T-helper 2 cell treated with Interferon-gamma antibody and Interleukin-4, amounts not matched to agents 100 ng/mL and 5 ng/mL, for 36 hours (primary cell): Measurements from ENCODE around the gene EPO. TPM values are rescaled to one million over a fixed set of nuclear protein-coding genes. Genes with fewer than 3 reads are reported as not detected.
"Not testable (repeated sequence)": the region's sequence is repeated elsewhere in the genome, so short reads cannot be mapped to it uniquely, and the experiment has no call there.

Experiments used
- intact Hi-C: fragments of 100-400 bp; cut with micrococcal nuclease; formaldehyde crosslinking; loops from one replicate; pipeline ENCODE4 v1.15.1; 2023
- total RNA-seq: library from RNA; stranded (reverse); gene quantifications from 2 replicates; pipeline ENCODE4 v1.2.3, GENCODE V29; 2022

The EPO gene
- total RNA-seq, 1 donor from 2014 or later = not detected

DNA sequence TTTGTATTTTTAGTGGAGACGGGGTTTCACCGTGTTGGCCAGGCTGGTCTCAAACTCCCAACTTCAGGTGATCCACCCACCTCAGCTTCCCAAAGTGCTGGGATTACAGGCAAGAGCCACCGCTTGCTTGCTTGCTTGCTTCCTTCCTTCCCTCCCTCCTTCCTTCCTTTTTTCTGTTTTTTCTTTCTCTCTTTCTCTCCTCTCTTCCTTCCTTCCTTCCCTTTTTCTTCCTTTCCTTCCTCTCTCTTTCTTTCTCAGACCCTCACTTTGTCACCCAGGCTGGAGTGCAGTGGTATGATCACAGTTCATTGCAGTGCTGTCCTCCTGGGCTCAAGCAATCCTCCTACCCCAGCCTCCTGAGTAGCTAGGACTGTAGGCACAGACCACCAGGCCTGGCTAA lies 19.2 kb upstream of the EPO start:
- intact Hi-C loops = not testable (repeated sequence)

DNA sequence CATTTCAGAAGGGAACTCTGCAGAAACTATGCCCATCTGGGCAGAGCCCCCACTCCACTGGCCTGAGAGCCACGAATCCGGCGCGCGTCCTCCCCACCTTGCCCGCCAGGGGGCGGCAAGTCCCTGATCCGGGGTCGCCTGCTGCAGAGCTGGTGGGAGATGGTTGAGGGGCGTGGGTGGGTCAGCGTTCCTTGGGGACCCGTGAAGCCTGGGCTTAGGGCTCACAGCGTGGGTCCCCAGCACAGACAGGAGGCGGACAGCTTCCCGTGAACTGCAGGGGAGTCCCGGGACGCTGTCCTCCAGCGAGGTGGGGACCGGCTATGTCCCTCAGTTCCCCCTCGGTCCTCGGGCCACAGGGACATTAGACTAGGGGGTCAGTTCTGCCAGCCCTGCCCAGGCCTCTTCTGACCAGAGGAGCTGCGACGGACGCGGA lies 14.9 kb upstream of the EPO start:
- intact Hi-C loops = loop anchor here (1.0 to 5.0 kb wide), 7 partner anchors 11 to 228 kb away; partner anchors contain the start of genes GIGYF1, GNB2, MOSPD3 and SLC12A9

DNA sequence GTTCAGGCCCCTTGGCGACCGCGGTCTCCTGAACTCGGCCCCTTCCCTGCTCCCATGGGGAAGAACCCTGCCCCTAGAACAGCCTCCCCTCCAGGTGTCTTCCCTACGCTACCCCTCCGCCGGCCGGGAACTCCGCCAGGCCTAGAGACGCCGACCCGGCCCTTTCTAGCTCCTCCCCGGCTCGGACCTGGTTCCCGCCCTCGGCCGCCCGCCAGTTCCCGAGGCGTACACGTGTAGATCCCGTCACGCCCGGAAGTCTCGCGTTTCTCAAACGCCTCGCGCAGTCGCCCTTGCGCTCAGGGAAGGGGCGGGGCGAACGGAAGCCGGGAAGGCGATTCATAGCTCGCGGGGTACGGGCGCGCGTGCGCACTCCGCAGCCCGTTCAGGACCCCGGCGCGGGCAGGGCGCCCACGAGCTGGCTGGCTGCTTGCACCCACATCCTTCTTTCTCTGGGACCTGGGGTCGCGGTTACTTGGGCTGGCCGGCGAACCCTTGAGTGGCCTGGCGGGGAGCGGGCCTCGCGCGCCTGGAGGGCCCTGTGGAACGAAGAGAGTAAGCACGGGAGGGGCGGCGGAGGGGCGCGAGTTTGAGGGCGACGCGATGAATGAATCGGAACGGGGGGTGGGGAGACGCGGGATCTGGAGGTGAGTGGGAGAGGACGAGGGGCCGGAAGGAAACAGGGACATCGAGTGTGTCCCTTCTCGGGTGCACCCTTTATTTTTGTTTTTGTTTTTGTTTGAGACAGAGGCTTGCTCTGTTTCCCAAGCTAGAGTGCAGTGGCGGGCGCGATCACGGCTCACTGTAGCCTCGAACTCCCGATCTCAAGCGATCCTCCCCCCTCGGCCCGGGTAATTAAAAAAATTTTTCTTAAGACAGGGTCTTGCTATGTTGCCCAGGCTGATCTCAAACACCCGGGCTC lies 14.3 kb upstream of the EPO start, which contains the start of gene POP7:
Gene POP7, plus strand, starts transcription at position 369 of the 919 bp plus-strand sequence. CDS start 710 bp downstream, outside the sequence.
- intact Hi-C loops = loop anchor here (1.0 to 5.0 kb wide), 7 partner anchors 12 to 229 kb away; partner anchors contain the start of genes GIGYF1, GNB2, MOSPD3 and SLC12A9

DNA sequence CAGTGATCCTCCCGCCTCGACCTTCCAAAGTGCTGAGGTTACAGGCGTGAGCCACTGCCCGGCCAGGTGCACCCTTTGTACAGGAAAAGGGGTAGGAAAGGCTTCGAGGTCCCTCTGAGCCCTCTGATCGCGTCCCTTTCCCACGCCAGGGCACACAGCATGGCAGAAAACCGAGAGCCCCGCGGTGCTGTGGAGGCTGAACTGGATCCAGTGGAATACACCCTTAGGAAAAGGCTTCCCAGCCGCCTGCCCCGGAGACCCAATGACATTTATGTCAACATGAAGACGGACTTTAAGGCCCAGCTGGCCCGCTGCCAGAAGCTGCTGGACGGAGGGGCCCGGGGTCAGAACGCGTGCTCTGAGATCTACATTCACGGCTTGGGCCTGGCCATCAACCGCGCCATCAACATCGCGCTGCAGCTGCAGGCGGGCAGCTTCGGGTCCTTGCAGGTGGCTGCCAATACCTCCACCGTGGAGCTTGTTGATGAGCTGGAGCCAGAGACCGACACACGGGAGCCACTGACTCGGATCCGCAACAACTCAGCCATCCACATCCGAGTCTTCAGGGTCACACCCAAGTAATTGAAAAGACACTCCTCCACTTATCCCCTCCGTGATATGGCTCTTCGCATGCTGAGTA lies 13.5 kb upstream of the EPO start:
- intact Hi-C loops = loop anchor here (5.0 kb wide), 2 partner anchors 171 to 229 kb away; partner anchors contain the start of genes SRRT and TSC22D4

DNA sequence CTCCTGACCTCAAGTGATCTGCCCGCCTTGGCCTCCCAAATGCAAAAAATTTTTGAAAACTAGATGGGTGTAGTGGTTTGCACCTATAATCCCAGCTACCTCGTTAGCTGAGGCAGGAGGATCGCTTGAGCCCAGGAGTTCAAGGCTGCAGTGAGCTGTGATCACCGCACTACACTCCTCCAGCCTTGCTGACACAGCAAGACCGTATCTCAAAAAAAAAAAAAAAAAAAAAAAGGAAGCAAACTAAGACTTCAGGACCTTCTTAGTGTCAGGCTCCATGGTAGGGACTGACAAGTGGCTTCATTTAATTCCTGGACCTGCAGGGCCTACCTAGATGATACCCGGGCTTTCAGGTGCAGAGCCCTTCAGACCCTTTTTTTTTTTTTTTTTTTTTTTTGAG lies 11.9 kb upstream of the EPO start:
- intact Hi-C loops = loop anchor here (5.0 kb wide), 2 partner anchors 169 to 231 kb away; partner anchors contain the start of genes SRRT and TSC22D4

DNA sequence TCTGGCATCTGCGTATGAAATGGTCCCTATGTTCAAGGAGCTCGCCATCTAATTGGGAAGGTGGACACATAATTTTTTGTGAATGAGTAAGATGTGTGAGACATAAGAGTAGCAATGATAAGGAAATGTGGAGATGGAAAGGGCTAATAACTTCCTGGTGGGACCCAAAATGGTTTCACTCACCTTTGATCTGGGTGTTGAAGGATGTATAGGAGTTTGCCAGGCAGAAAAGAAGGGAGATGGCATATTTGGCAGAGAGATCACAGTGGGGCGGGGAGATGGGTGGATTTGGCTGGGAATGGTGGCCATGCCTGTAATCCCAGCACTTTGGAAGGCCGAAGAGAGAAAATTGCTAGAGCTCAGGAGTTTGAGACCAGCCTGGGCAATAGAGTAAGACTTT lies 9.8 kb upstream of the EPO start:
- intact Hi-C loops = no loop called here

DNA sequence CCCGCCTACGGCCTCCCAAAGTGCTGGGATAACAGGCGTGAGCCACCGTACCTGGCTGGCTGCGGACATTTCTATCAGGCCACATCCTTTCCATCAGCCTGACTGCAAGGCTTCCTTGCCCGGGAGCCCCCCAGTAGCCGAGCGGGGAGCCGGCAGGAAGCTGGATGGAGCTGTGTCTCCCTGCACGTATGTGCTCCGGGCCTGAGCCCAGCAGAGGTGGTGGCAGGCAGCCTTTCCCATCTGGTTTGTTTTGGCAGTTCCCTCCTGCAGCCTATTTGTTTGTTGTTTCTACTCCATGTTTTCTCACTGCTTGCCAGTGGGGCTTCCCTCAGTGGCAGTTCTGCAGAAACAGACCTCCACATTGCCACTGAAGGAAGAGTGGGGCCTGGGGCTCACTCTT lies 8.9 kb upstream of the EPO start:
- intact Hi-C loops = no loop called here

DNA sequence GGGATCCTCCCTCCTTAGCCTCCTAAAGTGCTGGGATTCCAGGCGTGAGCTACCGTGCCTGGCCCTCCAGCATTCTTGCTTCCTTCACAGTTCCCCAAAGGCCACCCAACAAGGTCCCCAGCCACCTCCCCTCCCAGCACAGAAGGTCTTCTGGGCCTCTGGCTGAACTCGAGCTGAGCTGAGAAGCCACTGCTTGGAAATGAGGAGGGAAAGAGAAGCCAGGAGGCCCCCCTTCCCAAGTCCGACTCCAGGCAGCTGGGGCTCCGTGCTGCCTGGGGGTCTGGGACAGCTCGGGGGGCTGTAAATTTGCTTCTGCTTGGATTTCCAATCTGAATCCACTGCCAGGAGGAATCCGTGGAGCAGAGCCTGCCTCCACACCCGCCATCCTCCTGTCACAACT lies 5.5 kb upstream of the EPO start:
- intact Hi-C loops = no loop called here

DNA sequence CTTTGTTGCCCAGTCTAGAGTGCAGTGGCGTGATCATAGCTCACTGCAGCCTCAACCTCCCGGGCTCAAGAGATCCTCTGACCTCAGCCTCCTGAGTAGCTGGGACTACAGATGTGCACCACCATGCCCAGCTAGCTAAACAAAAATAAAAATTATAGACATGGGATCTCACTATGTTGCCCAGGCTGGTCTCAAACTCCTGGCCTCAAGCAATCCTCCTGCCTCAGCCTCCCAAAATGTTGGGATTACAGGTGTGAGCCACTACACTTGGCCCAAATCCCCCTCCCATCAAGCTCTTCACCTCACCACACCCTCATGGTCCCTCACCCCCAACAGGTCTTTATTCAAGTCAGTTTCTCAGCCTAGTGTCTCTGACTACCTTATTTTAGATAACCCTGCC lies 3.2 kb upstream of the EPO start:
- intact Hi-C loops = not testable (repeated sequence)

DNA sequence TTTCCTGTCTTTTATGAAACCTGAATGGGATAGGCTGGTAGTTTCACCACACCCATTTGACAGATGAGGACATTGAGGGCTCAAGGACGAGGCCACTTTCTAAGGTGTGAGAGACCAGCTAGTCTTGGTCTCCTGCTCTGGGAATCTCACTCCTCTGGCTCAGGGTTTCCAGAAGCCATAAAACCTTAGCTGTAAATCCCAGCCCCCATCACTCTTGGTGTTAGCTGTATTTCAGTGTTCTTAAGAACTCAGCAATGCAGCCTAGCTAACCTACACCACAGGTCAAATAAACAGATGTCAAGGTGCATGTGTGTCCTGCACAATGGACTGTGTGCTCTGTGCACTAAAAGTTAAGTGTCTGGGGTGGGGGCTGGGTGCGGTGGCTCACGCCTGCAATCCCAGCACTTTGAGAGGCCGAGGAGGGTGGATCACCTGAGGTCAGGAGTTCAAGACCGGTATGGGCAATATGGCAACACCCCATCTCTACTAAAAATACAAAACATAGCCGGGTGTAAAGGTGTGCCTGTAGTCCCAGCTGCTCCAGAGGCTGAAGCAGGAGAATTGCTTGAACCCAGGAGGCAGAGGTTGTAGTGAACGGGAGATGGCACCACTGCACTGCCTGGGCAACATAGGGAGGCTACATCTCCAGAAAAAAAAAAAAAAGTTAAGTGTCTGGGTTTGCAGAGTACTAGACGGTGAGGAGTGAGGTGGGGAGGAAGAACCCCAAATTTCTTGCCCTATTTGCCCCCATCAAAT lies 567 bp upstream of the EPO start:
- intact Hi-C loops = no loop called here

DNA sequence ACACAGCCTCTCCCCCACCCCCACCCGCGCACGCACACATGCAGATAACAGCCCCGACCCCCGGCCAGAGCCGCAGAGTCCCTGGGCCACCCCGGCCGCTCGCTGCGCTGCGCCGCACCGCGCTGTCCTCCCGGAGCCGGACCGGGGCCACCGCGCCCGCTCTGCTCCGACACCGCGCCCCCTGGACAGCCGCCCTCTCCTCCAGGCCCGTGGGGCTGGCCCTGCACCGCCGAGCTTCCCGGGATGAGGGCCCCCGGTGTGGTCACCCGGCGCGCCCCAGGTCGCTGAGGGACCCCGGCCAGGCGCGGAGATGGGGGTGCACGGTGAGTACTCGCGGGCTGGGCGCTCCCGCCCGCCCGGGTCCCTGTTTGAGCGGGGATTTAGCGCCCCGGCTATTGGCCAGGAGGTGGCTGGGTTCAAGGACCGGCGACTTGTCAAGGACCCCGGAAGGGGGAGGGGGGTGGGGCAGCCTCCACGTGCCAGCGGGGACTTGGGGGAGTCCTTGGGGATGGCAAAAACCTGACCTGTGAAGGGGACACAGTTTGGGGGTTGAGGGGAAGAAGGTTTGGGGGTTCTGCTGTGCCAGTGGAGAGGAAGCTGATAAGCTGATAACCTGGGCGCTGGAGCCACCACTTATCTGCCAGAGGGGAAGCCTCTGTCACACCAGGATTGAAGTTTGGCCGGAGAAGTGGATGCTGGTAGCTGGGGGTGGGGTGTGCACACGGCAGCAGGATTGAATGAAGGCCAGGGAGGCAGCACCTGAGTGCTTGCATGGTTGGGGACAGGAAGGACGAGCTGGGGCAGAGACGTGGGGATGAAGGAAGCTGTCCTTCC lies 620 bp downstream of the EPO start:
- intact Hi-C loops = no loop called here

DNA sequence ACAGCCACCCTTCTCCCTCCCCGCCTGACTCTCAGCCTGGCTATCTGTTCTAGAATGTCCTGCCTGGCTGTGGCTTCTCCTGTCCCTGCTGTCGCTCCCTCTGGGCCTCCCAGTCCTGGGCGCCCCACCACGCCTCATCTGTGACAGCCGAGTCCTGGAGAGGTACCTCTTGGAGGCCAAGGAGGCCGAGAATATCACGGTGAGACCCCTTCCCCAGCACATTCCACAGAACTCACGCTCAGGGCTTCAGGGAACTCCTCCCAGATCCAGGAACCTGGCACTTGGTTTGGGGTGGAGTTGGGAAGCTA lies 1.2 kb downstream of the EPO start:
- intact Hi-C loops = no loop called here

DNA sequence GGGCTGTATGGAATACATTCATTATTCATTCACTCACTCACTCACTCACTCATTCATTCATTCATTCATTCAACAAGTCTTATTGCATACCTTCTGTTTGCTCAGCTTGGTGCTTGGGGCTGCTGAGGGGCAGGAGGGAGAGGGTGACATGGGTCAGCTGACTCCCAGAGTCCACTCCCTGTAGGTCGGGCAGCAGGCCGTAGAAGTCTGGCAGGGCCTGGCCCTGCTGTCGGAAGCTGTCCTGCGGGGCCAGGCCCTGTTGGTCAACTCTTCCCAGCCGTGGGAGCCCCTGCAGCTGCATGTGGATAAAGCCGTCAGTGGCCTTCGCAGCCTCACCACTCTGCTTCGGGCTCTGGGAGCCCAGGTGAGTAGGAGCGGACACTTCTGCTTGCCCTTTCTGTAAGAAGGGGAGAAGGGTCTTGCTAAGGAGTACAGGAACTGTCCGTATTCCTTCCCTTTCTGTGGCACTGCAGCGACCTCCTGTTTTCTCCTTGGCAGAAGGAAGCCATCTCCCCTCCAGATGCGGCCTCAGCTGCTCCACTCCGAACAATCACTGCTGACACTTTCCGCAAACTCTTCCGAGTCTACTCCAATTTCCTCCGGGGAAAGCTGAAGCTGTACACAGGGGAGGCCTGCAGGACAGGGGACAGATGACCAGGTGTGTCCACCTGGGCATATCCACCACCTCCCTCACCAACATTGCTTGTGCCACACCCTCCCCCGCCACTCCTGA lies 2.4 kb downstream of the EPO start:
- intact Hi-C loops = no loop called here

DNA sequence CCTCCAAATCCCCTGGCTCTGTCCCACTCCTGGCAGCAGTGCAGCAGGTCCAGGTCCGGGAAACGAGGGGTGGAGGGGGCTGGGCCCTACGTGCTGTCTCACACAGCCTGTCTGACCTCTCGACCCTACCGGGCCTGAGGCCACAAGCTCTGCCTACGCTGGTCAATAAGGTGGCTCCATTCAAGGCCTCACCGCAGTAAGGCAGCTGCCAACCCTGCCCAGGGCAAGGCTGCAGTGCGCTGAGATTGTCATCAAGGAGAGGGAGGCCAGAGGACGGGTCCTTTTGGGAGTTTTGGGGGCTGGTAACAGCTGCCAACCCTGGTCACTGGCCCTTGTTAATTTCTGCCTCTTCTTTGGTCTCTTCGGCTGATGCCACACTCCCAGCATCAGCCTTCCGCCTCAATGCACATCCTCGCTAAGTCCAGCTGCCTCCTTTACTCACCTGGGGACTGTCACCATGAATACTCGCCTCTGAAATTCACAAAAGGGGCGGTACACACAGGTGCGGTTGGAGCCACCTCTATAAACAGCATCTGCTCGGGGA lies 3.5 kb downstream of the EPO start:
- intact Hi-C loops = loop anchor here (2.0 kb wide), 1 partner anchor 19 kb away; no protein-coding TSS in a partner anchor

DNA sequence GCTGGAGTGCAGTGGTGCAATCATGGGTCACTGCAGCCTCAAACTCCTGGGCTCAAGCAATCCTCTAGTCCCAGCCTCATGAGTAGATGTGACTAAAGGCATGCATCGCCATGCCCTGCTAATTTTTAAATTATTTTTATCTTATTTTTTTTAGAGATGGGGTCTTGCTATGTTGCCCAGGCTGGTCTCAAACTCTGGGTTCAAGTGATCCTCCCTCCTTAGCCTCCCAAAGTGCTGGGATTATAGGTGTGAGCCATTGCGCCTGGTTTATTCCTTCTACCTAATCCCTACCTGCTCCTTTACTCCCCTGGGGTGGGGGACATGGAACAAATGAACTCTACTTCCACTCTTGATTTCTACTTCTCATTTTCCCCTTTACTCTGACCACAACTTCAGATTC lies 4.1 kb downstream of the EPO start:
- intact Hi-C loops = loop anchor here (2.0 kb wide), 1 partner anchor 20 kb away; no protein-coding TSS in a partner anchor

DNA sequence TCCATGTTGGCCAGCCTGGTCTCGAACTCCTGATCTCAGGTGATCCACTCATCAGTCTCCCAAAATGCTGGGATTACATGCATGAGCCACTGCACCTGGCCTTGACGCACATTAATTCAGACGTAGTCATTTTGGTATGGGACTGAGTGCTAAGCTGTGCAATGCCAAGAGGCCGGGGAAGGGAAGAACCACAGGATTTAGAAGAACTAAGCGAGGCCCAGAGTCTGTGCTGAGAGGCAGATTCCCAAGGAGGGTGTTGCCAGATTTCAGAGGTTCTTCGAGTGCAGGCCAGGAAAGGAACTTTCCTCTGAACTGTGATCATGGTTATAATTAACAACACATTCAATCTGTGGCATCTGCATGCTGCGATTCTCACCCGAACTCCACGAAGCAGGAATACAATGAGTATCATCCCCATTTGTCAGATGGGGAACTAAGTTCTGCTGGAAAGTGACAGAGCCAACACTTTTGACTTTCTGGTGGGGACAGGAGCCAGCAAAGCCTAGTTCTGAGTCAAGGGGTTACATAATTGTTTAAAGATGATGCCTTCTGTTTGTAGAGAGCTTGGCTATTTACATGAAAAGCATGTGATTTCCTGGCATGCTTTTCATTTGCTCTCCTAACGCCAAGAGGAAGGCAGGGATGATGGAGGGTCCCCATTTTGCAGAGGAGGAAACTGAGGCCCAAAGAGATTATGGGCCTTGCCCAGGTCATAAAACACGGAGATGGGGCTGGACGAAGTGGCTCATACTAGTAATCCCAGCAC lies 6.9 kb downstream of the EPO start:
- intact Hi-C loops = no loop called here

DNA sequence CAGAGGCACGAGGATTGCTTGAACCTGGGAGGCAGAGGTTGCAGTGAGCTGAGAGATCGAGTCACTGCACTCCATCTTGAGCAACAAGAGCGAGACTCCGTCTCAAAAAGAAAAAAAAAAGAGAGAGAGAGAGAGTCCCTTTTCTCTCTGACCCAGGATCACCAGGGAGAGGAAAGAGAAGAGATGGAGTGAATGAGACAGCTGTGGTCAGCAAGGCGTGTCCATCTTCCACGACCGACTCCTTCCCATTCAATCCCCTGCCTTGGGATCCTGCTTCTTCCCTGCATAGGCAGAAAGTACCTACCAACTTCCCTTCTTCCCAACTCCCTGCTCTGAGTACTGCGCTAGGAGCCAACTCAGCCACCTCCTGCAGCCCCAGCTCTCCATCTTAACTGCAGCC lies 7.9 kb downstream of the EPO start:
- intact Hi-C loops = no loop called here

DNA sequence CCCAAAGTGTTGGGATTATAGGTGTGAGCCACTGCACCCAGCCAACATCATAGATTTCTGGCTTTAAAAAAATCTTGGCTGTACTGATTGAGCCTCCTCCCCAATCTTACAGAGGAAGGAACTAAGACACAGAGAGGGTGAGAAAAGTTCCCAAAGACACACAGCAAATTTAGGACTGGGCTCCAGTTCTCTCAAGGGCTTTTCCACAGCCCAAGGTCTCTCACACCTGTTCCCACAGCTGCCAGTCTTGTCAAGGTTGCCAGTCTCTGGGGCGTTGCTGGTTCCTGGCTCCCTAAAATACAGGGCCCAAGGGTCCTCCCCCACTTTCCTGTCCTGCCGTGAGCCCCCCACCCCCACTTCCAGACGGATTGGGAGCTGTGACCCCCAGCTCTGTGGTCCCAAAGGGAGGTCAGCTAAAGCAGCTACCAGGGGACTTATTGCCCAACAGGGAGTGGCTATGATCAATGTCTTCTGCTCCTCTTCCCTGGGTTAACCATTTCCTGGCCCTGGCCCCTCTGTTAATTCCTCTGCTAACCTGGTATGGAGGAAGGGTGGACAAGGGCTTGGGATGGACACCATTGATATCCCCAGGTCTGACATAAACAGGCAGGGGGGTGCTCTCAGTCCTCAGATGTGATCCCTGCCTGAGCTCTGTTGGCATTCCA lies 10.0 kb downstream of the EPO start:
- intact Hi-C loops = no loop called here
